Activated naive CD4-positive, alpha-beta T cell treated with anti-CD3 and anti-CD28 coated beads, Interleukin-2, amount 10 ng/mL, durations not matched to agents 5 hours and 36 hours (primary cell): Measurements from ENCODE around the gene ATAD5. TPM values are rescaled to one million over a fixed set of nuclear protein-coding genes. Genes with fewer than 3 reads are reported as not detected.

Experiments
- total RNA-seq, 2 experiments: library from RNA; stranded (reverse); gene quantifications; one replicate each; pipeline ENCODE4 v1.2.3, GENCODE V29; 2021

Gene ATAD5, protein sequence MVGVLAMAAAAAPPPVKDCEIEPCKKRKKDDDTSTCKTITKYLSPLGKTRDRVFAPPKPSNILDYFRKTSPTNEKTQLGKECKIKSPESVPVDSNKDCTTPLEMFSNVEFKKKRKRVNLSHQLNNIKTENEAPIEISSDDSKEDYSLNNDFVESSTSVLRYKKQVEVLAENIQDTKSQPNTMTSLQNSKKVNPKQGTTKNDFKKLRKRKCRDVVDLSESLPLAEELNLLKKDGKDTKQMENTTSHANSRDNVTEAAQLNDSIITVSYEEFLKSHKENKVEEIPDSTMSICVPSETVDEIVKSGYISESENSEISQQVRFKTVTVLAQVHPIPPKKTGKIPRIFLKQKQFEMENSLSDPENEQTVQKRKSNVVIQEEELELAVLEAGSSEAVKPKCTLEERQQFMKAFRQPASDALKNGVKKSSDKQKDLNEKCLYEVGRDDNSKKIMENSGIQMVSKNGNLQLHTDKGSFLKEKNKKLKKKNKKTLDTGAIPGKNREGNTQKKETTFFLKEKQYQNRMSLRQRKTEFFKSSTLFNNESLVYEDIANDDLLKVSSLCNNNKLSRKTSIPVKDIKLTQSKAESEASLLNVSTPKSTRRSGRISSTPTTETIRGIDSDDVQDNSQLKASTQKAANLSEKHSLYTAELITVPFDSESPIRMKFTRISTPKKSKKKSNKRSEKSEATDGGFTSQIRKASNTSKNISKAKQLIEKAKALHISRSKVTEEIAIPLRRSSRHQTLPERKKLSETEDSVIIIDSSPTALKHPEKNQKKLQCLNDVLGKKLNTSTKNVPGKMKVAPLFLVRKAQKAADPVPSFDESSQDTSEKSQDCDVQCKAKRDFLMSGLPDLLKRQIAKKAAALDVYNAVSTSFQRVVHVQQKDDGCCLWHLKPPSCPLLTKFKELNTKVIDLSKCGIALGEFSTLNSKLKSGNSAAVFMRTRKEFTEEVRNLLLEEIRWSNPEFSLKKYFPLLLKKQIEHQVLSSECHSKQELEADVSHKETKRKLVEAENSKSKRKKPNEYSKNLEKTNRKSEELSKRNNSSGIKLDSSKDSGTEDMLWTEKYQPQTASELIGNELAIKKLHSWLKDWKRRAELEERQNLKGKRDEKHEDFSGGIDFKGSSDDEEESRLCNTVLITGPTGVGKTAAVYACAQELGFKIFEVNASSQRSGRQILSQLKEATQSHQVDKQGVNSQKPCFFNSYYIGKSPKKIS (N-terminal part only)
- total RNA-seq: 10 to 100 TPM; 19.3 to 21.2 TPM

GRCh38 chr17:30831663-30832437 is at the start of gene ATAD5:
TSS of gene ATAD5 (plus strand) at chr17:30831966. CDS start at chr17:30832348, 382 bp downstream.

GRCh38 chr17:30824356-30825145 is 7.2 kb upstream of the ATAD5 start, which contains the start of gene CRLF3:
TSS of gene CRLF3 (minus strand) at chr17:30824692. CDS start at chr17:30824651, 41 bp downstream.

DNA sequence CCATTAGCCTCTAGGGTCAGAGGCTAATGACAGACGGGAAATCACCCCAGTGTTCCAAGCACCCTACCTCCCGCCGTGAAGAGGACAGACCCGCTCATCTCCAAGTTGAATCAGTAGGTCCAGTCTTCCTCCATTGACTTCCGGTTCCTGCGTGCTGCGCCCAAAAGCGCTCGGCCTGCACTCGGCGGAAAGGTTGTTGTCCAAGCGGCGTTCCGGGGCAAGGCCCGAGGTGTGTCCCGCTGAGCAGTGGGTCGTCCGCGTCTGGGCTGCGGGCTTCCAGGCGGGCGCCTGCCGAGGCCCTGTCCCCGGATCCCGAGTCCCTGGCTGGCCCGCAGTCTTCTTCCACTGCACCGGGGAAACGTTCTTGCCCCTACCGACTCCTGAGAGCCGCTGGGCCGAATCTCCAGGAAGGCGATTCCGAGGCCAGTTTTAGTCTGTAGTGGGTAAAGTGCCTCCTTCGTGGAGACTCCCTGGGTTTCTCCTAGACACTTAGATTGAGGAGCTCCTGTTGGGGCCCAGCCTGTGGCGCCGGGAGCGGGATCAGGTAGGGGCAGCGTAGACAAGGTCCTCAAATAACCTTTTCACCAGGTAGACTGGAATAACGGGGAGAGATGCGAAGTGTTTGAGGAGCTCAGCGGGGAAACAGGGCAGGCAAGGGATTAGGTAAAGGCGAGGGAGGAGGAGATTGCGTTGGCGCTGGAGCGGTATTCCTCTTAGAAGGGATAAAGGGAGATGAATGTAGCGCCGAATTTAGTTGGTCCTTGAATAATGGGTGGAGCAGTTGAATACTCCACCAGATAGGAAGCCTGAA is 74.5 kb downstream of the ATAD5 start, which contains the start of gene TEFM:
TEFM (minus strand) TSS at position 138 of the 811 bp plus-strand sequence; CDS start at position 98, 40 bp downstream.

GRCh38 chr17:30921544-30922196 is 89.9 kb downstream of the ATAD5 start, which contains the start of gene ADAP2:
TSS of gene ADAP2 (plus strand) at chr17:30921945. CDS start at chr17:30922015, 70 bp downstream.

Other genes starting within 250 kb of the ATAD5 start
- gene CRLF3, start 7.3 kb upstream of the ATAD5 start, total RNA-seq: 10 to 100 TPM; 87.0 to 90.3 TPM
- 10 to 100 TPM; 12.9 to 15.2 TPM for gene TEFM, start 74.3 kb downstream of the ATAD5 start, total RNA-seq
- under 1 TPM in 1 of 2 experiments, not detected in 1; 0.91 TPM for gene ADAP2, start 90.0 kb downstream of the ATAD5 start, total RNA-seq
- gene RNF135, start 139.1 kb downstream of the ATAD5 start, total RNA-seq: 1 to 10 TPM; 6.9 TPM